ENCODE measurements around the gene MTMR2.

GRCh38 chr11:95888852-95889251 is 35.1 kb downstream of the MTMR2 start:
- TF ChIP-seq POLR2A (IDR thresholded peaks at IDR 0.05) (no peak), CTCF (IDR thresholded peaks at IDR 0.05) (no peak), POLR2AphosphoS5 (IDR thresholded peaks at IDR 0.05) (no peak)

Data from prostate gland (tissue), 2 donors.